Astrocyte of the spinal cord (primary cell): Measurements from ENCODE around the gene FMN1.

Source experiments
- DNase-seq: peaks from one replicate; pipeline ENCODE4 v3.0.0; 2011; ENCODE audit warnings: low read depth, low spot score
- H3K4me3 ChIP-seq: 2 replicates; pipeline ENCODE4 v1.5.1; 2011; ENCODE audit warnings: low read depth, mild to moderate bottlenecking, low read length, moderate library complexity
- CTCF ChIP-seq: IDR thresholded peaks from 2 replicates; pipeline ENCODE4 v1.5.1; 2012; ENCODE audit warnings: low read depth, mild to moderate bottlenecking, low read length, inconsistent platforms
- in situ Hi-C: cut with HindIII; loops from 2 replicates; pipeline ENCODE4 v1.10.0; 2017; ENCODE audit warnings: low sequenced_read_pairs

The FMN1 gene

GRCh38 chr15:32750979-32751378 is 443.5 kb downstream of the FMN1 start:
- no peak for TF ChIP-seq CTCF
- in situ Hi-C loops = no loop called here
- H3K4me3 ChIP-seq = no peak overlapping the region
- DNase-seq = no peak

GRCh38 chr15:32747921-32748342 is 446.6 kb downstream of the FMN1 start:
- DNase-seq = no peak
- in situ Hi-C loops = no loop called here
- no peak for TF ChIP-seq CTCF
- no peak overlapping the region for H3K4me3 ChIP-seq

- no peak for DNase-seq
- in situ Hi-C loops = no loop called here
- TF ChIP-seq CTCF = no peak
These were observed 448.2 kb downstream of the FMN1 start for GRCh38 chr15:32746116-32746857.

GRCh38 chr15:32743411-32744140 is 450.9 kb downstream of the FMN1 start:
- no peak for TF ChIP-seq CTCF
- in situ Hi-C loops = no loop called here
- no peak for DNase-seq
- no peak overlapping the region for H3K4me3 ChIP-seq

More at GRCh38 chr15:32746116-32746857, 448.2 kb downstream of the FMN1 start:
- H3K4me3 ChIP-seq = no peak overlapping the region

GRCh38 chr15:32739522-32740063 is 454.9 kb downstream of the FMN1 start:
- DNase-seq = no peak
- in situ Hi-C loops = no loop called here
- no peak overlapping the region for H3K4me3 ChIP-seq
- TF ChIP-seq CTCF = no peak

- no peak overlapping the region for H3K4me3 ChIP-seq
- in situ Hi-C loops = no loop called here
- TF ChIP-seq CTCF = no peak
- no peak for DNase-seq
These were observed 455.8 kb downstream of the FMN1 start for GRCh38 chr15:32738666-32739065.
